ENCODE measurements around the gene ILKAP.
A peak's percentile ranks its signal among the peaks of the same experiment; 100 is the strongest.

The ILKAP gene

DNA sequence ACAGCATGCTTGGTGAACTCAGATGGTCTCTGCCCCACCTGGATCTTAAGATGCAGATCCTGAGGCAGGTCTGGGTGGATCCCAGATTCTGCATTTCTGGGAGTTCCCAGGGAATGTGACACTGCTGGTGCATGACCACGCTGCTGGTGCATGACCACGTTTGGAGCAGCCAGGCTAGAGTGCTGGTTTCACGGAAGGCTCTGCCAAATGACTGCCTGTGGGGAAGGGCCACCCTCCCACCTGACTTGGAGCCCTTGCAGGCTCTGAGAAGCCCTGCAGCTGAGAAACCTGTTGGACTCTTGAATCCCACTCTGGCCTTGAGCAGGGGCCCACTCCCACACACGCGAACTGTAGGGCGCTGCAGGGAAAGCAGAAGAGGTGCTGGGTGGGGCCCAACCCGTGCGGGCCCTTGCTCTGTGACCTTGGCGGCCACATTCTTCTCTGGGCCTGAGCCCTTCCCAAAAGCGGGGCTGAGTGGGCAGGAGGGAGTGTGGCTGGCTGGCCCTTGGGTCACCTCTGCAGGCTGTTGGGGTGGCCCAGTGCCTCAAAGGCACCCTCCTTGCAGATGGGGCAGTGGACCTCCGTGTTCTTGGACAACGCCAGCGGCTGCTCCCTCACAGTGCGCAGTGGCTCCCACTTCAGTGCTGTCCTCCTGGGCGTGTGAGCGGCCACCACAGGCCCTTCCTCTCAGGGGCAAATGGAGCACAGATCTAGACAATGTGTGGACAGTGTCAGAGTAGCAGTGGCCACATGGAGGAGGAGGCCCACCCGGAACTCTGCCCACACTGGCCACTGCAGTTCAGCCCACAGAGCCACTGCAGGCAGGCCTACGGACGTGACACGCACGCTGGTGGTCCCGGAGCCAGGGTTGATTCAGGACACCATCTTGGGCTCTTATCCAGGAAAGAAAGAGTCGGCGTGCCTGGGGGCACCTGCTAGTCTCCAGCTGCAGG is 36.8 kb downstream of the ILKAP start:
- no peak for DNase-seq (ENCODE audit: low read depth in 2 of 2)

DNA sequence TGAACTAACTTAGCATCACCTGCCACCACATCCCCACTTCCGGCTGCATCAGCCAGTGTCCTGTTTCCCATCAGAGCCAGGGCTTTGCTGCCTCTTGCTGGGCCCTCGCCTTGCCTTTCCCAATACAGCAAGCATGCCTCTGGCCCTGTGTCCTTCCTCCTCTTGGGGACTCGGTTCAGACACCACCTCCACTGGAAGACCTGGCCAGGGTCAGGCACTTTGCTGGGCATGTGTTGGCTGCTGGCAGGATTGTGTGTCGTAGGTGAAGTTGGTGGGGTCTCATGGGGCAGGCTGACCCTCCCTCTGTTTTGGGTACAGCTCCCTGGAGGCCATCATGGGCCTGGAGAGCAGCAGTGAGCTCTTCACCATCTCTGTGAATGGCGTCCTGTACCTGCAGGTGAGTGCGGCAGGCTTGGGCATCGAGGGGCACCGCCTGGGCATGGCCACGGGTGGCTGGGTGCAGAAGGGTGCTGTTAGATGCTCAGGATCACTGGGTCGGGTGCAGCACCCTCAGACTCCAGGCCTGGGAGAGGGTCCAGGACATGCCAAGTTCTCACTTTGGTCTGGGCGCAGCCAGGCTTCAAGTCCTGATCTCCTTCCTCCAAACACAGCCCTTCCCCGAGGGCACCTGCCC is 38.1 kb downstream of the ILKAP start:
- DNase-seq (ENCODE audit: low read depth in 2 of 2) = no peak

DNA sequence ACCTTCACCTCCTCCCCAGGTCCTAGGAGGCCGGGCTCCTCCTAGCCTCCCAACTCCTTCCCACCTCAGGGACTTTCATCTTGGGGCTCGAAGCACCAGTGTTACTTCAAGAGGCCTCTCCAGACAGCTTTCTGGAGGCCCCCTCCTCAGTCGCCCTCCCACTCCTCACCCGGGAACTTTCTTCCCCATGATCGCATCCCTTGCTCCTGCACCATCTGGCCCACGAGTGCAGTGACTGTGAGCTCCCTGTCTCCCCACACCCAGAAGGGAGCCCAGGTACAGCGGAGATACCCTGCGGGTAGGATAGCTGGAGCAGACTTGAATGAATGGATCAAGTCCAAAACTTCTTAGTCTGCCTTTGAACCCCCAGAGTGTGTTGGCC is 38.6 kb downstream of the ILKAP start:
- DNase-seq (ENCODE audit: low read depth in 2 of 2) = no peak

DNA sequence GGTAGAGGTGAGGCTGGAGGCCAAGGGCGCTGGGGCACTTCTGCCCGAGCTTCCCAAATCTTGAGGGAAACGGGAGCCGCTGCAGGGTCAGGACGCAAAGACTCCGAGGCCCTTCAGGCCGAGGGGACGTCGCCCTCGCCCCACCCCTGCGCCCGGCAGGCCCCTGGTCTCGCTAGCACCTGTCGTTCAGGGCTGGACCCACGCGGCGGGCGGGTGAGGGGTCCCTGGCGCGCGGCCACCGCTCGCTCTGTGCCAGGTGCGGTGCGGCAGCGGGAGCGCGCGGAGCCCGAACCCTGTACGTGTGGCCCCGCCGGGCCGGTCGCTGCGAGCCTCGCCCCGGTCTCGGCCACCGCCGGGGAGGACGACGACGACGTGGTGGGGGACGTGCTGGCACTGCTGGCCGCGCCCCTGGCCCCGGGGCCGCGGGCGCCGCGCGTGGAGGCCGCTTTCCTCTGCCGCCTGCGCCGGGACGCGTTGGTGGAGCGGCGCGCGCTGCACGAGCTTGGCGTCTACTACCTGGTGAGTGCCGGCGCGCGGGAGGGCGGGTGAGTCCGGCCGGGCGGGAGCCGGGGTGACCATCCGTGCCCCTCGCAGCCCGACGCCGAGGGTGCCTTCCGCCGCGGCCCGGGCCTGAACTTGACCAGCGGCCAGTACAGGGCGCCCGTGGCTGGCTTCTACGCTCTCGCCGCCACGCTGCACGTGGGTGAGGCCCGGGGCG is 39.9 kb downstream of the ILKAP start:
- DNase-seq (ENCODE audit: low read depth in 2 of 2) = no peak

DNA sequence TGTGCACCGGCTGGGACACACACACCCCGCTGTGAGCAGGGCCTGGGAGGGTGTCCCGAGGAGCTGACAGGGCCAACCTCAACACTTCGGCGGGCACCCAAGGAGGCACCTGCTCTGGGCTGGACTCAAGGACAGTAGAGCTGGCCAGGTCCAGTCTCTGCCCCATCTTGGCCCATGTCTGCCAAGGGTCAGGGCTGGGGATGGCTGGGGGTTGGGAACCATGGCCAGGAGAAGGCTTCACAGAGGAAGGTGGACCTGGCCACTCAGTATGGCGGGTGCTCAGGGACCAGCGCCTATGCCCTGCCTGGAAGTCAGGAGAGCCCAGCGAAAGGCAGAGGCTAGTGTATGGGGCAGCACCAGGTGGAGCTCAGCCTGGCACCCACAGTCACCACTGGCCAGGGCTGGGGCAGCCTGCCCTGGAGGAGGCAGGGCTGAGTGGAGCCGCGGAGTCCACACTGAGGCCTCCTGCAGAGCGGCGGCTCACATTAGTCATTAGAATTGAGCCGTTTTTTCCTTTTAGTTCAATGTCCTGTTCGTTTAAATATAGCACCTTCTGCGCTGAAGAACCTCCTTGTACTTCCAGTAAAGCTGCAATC is 40.6 kb downstream of the ILKAP start:
- DNase-seq (ENCODE audit: low read depth in 2 of 2) = no peak

DNA sequence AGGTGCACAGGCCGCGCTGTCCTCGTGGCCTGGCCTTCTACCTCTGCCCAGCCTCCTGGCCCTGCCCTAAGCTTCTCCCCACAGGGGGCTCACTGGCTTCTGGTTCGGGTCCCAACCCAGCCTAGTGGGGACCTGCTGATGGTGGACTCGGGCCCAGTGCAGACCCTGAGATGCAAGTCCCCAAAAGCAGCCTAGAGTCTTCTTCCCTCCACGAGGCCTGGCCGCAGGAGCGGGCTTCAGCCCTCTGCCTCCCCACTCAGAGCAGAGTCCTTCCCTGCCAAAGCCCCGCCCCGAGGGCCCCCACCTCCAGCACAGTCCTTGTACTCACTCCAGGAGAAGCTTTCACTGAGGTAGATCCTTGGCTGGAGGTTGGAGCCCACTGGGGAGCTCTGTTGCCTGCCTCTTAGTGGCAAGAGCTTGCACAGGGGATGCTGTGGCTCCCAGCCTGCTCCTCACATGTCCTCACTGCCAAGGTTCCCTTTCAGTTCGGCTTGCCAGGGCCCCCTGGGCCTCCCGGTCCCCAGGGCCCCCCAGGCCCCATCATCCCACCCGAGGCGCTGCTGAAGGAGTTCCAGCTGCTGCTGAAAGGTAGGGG is 41.1 kb downstream of the ILKAP start:
- no peak for DNase-seq (ENCODE audit: low read depth in 2 of 2)

DNA sequence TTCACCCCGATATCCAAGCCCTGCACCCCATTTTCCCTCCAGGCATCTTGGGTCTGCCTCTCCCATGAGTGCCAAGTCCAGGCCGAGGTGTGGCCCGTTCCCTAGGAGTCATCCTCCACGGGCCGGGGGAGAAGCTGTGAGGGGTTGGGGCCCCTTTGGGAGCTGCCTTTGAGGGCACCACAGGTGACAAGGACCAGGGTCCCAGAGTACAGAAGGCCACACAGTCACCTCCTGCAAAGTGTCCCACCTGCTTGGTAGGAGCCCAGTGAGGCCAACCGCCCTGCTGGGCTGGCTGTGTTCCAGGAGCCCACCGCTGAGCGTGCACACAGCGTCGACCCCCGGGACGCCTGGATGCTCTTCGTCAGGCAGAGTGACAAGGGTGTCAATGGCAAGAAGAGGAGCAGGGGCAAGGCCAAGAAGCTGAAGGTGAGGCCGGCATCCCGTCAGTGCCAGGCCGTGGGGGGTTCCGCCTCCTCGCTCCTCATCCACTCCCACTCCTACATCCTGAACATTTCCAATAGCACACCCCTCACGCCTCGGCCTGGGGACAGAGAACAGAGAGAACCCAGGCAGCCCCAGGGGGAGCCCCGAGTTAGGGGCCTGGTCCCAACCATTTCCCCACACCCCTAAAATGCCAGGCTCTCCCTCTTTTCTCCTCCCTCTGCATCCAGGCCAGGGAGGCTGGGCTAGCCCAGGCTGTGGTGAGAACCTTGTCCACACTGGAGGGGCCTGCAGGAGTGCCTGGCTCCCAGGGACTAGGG is 42.0 kb downstream of the ILKAP start:
- no peak for DNase-seq (ENCODE audit: low read depth in 2 of 2)

DNA sequence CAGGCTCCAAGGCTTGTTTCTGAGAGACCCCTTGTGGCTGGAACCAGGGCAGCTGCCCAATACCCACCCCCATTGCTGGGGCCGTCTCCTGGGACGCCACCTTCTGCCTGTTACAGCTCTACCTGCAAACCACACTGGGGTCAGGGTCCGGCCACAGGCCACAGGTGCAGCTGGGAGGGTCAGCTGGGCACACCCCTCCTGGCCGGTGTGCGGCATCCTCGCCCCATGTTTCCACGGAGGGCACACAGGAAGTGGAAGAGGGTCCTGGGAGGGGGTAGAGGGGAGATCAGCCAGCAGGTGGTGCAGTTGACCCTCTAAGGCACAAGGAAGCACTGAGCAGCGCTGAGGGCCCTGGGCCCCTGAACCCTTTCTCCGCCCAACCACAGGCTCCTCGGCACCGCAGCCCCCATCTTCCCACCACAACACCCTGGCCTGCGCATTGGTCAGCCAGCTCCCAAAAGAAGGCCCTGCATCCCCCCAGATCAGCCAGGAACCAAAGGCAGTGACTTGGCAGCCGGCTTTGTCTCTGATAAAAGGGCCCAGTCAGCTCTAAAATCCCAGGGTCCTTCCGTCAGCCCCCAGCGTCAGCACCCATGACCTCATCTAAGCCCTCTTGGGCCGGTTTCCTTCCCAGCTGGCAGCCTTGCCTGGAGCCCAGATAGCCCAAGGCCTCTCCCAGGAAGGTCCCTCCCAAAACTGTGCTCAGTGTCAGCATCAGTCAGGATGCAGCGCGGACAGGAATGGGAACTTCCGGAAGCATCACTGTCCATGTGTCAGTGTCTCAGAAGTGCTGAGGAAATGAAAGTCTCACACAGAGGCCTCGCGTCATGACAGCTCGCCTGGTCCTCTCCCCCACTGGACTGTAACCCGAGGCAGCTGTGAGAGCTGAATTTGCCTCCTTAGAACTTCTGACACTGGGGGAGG is 43.0 kb downstream of the ILKAP start:
- DNase-seq (ENCODE audit: low read depth in 2 of 2) = no peak

DNA sequence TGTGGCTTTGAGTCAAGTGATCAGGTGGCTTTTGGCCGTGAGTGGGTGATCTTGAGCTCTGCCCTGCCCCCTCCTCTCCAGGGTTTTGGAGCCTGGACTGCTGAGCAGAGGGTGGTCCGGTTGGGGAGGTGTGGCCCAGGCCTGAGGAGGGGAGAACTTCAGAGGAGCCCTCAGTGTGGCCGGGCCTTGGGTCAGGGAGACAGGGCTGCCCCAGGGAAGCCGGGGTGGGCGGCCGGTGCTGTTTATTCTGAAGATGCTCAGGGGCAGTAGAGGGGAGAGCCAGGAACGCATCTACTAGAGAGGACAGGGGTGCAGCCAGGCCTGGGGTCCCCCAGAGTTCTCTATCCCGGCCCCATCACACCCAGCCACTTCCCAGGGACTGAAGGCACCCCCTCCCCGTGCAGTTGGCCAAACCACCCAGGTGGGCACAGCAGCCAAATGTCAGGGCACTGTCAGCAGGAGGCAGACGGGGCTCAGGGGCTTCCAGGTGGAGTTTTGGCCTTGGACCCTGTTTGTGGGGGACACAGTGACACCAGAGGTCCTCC is 43.8 kb downstream of the ILKAP start:
- DNase-seq (ENCODE audit: low read depth in 2 of 2) = no peak

DNA sequence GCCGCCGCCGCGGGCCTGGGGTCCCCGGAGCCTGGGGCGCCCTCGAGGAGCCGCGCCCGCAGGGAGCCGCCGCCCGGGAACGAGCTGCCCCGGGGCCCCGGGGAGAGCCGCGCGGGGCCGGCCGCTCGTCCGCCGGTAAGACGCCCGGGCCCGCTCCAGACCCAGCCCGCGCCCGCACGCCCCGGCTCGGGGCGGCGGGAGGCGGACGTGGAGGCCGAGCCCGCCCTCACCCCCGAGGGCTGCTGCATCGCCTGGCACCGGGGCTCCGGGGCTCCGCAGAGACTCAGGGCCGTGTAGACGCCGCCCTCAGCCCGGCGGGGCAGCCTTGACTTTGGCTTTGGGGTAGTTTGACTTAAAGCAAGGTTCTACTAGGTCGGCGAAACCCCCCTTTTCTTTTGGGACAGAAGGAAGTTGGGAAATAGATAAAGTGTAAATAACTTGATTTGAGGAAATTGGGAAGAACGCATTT is 44.4 kb downstream of the ILKAP start:
- DNase-seq (ENCODE audit: low read depth in 2 of 2) = no peak

DNA sequence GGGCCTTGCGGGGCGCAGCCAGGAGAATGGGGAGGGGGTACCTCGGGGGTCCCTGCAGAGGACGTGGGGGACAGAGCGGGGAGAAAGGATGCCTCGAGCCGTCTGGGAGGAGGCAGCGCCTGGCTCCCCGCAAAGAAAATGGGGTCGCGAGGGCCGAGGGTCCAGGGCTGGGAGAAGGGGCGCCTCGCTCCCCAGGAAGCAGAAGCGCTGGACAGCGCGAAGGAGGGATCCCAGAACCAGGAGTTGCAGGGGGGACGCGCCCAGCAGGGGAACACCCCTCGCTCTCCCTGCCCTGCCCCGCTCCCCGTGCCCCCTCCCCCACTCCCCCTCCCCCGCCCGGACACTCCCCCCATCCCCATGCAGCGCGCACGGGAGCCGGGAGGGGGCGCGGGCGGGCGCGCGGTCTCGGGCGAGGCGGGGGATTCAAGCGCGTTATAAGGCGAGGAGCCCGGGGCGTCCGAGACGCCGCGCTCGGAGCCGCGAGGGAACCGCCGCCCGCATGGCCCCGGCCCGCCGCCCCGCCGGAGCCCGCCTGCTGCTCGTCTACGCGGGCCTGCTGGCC is 44.9 kb downstream of the ILKAP start, which contains the start of gene ERFE:
ERFE (plus strand) TSS at position 462 of the 562 bp plus-strand sequence; CDS start at position 500, 38 bp downstream.
- DNase-seq (ENCODE audit: low read depth in 2 of 2) = peak; percentile 40 to 56

DNA sequence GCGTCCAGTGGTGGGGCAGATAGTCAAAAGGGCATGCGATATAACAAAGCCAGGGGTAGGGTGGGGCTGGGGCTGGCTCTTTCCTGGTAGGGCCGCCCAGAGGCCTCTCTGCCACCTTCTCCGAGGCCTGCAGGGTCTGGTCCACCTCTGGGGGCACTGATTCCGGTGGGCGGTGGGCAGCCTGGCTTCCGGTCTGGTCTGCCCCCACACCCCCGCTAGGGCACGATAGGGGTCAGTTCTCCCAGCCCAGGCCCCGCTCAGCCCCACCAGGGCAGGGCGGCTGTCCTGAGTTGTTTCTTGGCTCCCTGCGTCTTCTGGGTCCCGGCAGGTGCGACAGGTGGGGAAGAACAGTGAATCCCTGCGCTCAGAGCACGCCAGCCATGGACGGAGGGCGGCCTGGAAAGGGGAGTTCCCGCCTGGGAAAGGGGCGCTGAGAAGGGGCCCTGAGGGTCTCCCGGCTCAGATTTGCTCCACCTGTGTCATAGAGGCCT is 45.4 kb downstream of the ILKAP start:
- no peak for DNase-seq (ENCODE audit: low read depth in 2 of 2)

DNA sequence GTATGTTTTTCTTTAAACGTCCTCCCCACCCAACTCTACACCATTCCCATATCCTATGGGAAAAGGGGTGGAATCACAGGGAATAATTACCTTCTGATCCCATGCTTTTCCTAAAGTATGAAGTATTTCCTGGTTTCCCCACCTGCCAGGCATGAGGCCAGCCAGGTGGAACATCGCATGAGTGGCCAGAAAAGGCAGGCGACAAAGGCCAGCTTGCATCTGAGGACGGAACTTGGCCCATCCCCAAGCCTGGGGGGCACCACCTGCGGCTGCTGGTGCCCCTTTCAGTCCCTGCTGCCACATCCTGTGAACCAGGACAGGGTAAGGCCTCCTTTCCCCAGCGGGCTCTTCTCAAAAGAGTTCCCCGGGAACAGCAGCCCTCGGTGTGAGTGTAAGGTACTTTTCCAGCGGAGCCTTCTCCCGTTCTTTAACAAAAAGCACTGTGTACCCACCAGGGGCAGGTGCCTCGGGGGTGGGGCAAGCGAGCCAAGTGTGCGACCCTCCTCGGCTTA is 45.9 kb downstream of the ILKAP start:
- DNase-seq (ENCODE audit: low read depth in 2 of 2) = no peak

DNA sequence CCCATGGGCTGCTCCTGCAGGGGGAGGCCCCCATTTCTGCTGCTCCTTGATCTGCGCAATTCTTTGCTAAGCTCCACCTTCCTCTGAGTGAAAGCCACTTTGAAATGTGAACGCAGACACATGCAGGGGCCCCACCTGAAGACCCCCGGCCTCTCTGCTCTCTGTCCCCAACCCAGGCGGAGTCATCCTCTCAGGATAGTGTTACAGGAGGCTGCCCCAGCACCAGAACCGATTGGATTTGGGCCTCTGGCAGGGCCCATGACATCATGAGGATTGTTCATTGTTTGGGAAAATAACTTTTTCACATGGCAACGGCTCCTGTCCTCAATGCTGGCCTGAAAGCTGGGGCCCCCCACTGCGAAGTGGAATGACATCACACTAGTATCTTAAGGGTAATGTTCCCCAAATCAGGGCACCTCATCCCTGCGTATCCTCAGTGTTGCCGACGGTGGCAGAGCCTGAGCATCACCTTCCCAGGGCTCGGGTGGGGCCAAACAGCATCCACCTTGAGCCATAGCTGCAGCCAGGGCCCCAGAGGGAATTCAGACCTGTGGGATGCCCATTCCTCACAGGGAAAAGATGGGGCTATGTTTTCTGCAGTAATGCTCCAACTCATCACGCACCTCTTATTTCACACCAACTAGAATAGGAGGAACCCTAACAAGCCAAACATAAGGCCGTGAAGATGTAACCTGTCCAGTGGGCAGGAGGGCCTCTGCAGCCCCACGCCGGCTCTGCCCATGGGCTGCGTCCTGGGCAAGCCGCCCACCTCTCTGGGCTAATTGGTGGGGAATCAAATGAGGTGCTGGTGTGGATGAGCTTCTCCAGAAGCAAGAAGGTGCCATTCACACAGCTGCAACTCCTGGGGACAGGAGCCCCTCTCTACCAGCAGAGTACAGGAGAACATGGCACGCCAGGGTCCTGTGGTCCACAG is 47.5 kb downstream of the ILKAP start:
- no peak for DNase-seq (ENCODE audit: low read depth in 2 of 2)

DNA sequence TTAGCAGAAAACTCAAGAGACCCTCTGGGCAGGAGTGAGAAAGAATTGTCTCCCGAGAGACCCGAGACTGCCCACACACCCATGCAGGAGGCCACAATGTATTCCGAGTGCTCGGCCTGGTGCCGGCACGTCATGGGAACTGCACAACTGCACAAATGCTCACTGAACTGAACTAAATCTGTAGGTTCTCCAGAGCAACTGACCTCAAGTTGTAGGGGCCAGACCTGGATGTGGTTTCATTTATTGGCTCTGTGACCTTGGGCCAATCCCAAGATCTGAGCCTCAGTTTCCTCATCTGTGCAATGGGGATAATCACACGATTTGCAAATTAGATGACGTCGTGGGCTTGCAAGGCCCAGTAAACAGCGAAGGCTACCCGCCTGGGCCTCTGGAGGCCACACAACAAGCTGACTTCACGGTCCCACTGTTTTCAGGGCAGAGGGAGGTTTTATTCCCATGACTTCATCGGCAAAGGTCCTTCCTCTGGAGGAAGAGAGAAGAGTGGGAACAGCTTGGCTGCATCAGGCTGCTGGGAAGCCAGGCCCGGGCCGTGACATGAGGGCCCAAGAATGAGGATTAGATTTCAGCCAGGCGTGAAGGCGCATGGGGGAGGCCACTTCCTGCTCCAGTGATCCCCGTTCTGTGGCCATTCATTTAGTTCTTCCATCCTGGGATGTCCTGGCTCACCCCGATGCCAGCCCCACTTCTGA is 48.3 kb downstream of the ILKAP start:
- DNase-seq (ENCODE audit: low read depth in 2 of 2) = no peak

DNA sequence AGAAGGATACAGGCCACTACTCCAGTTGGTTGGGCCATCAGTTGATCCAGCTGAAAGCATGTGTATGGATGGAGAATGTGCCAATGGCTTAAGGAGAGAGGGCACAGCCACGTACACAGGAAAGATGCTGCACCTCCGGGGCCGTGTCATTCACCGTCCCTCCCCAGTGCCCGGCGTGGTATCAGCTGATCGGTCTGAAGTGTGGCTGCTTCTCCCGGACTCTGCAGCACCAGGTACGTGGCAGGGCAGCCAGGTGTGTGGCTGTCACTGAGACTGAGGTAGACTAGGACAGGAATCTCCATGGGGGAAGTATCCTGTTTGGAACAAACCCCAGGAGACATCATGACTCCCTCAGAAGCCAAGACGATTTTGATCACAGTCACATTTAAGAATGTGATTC is 48.9 kb downstream of the ILKAP start:
- no peak for DNase-seq (ENCODE audit: low read depth in 2 of 2)
